Measurements from ENCODE around the gene CNTROB.

DNA sequence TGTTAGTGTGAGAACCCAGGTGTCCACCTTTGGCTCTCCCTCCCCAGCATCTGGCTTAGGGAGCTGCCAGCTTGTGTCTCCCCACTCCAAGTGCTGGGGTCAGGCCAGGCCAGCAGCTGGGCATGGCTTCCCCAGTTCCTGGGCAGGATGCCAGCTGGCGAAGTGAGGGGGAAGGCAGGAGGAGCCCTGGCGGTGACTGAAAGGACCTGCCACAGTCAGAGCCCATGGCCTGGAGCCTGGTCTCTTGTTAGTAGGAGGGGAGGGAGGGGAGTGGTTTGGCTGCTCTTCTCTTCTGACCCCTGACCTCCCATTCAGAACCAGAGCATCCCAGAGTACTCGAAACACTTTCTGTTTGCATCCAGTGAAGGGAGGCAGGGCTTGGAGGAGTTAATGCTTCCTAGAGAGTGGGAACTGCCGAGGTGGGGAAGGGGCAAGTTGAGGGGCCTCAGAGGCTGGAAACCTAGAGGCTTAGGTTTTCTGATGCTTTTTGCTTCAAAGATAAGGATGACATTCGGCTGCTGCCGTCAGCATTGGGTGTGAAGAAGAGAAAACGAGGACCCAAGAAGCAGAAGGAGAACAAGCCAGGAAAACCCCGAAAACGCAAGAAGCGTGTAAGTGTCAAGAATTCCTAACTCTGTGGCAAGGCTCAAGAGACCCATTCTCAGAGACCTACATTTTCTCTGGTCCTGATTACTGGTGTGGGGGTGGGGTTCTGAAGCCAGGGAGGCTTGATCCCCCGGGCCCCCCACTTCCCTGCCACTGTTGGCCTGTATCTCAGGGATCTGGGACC lies 42.6 kb upstream of the CNTROB start:
- TF ChIP-seq, protein P1, sequence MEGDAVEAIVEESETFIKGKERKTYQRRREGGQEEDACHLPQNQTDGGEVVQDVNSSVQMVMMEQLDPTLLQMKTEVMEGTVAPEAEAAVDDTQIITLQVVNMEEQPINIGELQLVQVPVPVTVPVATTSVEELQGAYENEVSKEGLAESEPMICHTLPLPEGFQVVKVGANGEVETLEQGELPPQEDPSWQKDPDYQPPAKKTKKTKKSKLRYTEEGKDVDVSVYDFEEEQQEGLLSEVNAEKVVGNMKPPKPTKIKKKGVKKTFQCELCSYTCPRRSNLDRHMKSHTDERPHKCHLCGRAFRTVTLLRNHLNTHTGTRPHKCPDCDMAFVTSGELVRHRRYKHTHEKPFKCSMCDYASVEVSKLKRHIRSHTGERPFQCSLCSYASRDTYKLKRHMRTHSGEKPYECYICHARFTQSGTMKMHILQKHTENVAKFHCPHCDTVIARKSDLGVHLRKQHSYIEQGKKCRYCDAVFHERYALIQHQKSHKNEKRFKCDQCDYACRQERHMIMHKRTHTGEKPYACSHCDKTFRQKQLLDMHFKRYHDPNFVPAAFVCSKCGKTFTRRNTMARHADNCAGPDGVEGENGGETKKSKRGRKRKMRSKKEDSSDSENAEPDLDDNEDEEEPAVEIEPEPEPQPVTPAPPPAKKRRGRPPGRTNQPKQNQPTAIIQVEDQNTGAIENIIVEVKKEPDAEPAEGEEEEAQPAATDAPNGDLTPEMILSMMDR (IDR thresholded peaks at IDR 0.05; ENCODE audit: poor library complexity), result peak; percentile 11
- TF ChIP-seq EZH2phosphoT487 (IDR thresholded peaks at IDR 0.05; ENCODE audit: low read depth, severe bottlenecking, unreplicated experiment) (no peak), EZH2 (IDR thresholded peaks at IDR 0.05; ENCODE audit: borderline replicate concordance) (no peak)

Data from hepatocyte (in vitro differentiated cells).